Hematopoietic multipotent progenitor cell treated with erythropoietin and hydrocortisone succinate and interleukin-3 and kit ligand, for 6 days (in vitro differentiated cells): ENCODE measurements around the gene ZFYVE28.
"Not testable (repeated sequence)": the region's sequence is repeated elsewhere in the genome, so short reads cannot be mapped to it uniquely, and the experiment has no call there.

ENCODE experiments used
- DNase-seq: peaks from one replicate; pipeline ENCODE4 v3.0.0-alpha.2; 2015

The ZFYVE28 gene

GRCh38 chr4:2388429-2389182, 29.8 kb downstream of the ZFYVE28 start:
- DNase-seq, result no peak

- no peak for DNase-seq
These were observed 30.6 kb downstream of the ZFYVE28 start for GRCh38 chr4:2387829-2388228.

- no peak for DNase-seq
These were observed 31.2 kb downstream of the ZFYVE28 start for GRCh38 chr4:2387218-2387617.

- DNase-seq, result no peak
These were observed 31.7 kb downstream of the ZFYVE28 start for GRCh38 chr4:2386717-2387116.

GRCh38 chr4:2385516-2385915, 32.9 kb downstream of the ZFYVE28 start:
- DNase-seq, result no peak

GRCh38 chr4:2384245-2384644, 34.2 kb downstream of the ZFYVE28 start:
- no peak for DNase-seq

GRCh38 chr4:2383760-2384159, 34.7 kb downstream of the ZFYVE28 start:
- DNase-seq, result no peak

- not testable (repeated sequence) for DNase-seq
These were observed 35.2 kb downstream of the ZFYVE28 start for GRCh38 chr4:2383220-2383631.

- not testable (repeated sequence) for DNase-seq
These were observed 35.7 kb downstream of the ZFYVE28 start for GRCh38 chr4:2382769-2383202.

GRCh38 chr4:2380589-2380988, 37.9 kb downstream of the ZFYVE28 start:
- not testable (repeated sequence) for DNase-seq

- DNase-seq, result no peak
These were observed 39.5 kb downstream of the ZFYVE28 start for GRCh38 chr4:2378898-2379297.

- no peak for DNase-seq
These were observed 40.0 kb downstream of the ZFYVE28 start for GRCh38 chr4:2378401-2378800.

- DNase-seq, result no peak
These were observed 41.2 kb downstream of the ZFYVE28 start for GRCh38 chr4:2377241-2377640.

- peak; percentile 19 for DNase-seq
These were observed 43.0 kb downstream of the ZFYVE28 start for GRCh38 chr4:2375427-2375826.

- no peak for DNase-seq
These were observed 44.9 kb downstream of the ZFYVE28 start for GRCh38 chr4:2373532-2373931.

GRCh38 chr4:2372488-2373030, 45.9 kb downstream of the ZFYVE28 start:
- DNase-seq, result no peak

GRCh38 chr4:2371765-2372487, 46.5 kb downstream of the ZFYVE28 start:
- DNase-seq, result no peak

GRCh38 chr4:2370597-2371320, 47.7 kb downstream of the ZFYVE28 start:
- no peak for DNase-seq

- no peak for DNase-seq
These were observed 49.6 kb downstream of the ZFYVE28 start for GRCh38 chr4:2368746-2369437.

- no peak for DNase-seq
These were observed 50.8 kb downstream of the ZFYVE28 start for GRCh38 chr4:2367626-2368025.

- no peak for DNase-seq
These were observed 51.9 kb downstream of the ZFYVE28 start for GRCh38 chr4:2366252-2367192.

- no peak for DNase-seq
These were observed 52.6 kb downstream of the ZFYVE28 start for GRCh38 chr4:2365913-2366210.
